Smooth muscle cell of the brain vasculature (primary cell): ENCODE measurements around the gene NCF2.

Experiments used
- DNase-seq: peaks from one replicate; pipeline ENCODE4 v3.0.0-alpha.2; 2012; ENCODE audit warnings: low read depth, low spot score

NCF2 gene

GRCh38 chr1:183611021-183611420, 20.8 kb upstream of the NCF2 start:
- DNase-seq: no peak

GRCh38 chr1:183609759-183610452, 19.6 kb upstream of the NCF2 start:
- DNase-seq: no peak

- DNase-seq: no peak
These were observed 19.1 kb upstream of the NCF2 start for GRCh38 chr1:183609313-183609712.

GRCh38 chr1:183607322-183607980, 17.2 kb upstream of the NCF2 start:
- no peak for DNase-seq

- no peak for DNase-seq
These were observed 15.6 kb upstream of the NCF2 start for GRCh38 chr1:183605904-183606303.

DNA sequence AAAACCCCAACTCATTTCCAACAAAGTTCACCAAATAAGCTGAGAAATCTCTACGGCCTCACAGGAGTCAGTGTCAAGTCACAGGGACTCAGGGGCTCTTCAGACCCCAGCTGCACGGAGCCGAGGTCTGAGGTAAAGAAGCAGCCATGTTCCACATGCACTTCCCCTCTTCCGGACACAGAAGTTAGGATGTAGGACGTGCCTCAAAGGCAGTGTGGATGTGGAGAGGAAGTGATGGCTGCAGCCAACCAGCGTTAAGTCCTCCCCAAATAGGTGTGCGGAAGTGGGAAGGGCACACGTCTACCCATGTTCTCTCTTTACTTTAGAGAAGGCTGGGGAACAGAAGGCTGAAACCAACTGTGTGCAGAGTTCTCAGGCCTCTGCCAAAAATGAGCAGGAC, 14.6 kb upstream of the NCF2 start:
- DNase-seq: no peak

DNA sequence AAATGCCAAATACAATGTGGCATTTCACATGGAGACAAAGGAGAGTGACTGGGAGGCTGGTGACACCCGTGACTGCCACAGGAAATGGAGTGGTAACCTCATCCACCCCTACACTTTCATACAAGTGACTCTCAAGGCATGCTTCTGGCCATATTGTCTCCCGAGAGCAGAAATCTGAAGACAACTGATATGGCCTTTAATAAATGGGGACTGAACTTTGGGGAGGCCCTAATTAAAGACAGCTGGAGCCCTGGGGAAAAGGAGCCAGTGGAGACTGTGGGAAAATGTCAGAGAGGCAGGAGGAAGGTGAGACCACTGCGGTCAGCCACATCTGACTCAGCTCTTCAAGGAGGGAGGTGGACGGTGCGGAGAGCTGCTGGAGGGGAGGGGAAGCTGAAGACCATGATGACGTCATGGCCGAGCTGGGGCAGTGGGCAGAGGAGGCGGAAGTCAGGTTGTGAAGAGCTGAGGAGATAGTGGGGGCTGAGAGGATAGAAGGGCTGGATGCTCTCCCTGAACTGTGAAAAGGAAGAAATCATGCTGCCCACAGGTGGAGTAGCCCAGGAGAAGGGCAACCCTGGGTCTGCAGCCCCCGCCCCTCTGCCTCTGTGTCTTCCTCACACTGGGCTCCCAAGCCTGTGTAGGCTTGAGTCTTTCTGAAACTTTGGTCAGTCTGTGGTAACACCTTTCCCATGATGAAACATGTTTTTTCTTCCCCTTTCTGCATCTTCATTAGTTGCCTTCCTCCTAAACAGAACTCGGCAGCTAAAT, 14.0 kb upstream of the NCF2 start:
- peak; percentile 59 for DNase-seq

DNA sequence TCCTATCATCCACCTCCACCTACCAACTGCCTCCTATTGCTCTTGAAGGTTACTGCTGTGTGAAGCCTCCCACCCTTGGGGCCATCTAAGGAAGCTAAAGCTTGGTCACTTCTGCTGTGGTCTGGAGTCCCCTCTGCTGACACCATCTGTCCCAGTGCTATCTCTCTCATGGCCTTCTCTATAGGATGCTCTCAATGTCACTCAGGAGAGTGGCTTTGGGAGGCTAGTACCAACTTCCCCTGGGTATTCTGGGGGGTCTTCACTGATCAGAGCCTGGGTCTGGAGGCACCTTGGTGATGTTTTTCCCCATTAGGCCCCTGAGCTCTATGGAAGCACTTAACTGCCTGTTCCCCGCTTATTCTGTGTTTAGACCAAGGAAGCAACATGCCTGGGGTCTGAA, 12.3 kb upstream of the NCF2 start:
- DNase-seq: no peak

DNA sequence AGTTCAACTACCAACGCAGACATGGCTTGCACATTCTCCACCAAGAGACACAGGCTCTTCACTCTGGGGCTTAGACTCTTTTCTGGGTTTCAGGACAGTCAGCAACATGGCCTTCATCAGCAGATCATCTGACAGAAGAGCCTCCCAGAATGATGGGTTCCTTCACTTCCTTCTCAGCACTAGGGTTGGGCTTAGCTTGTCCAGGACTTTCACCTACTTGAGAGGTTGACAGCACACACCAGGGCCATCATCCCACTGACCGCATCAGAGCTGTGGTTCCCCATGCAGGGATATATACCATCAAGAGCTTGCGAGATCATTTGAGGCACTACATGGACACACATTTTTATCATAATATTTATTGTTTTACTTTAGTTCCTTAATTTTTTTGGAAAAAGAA, 10.4 kb upstream of the NCF2 start:
- no peak for DNase-seq

DNA sequence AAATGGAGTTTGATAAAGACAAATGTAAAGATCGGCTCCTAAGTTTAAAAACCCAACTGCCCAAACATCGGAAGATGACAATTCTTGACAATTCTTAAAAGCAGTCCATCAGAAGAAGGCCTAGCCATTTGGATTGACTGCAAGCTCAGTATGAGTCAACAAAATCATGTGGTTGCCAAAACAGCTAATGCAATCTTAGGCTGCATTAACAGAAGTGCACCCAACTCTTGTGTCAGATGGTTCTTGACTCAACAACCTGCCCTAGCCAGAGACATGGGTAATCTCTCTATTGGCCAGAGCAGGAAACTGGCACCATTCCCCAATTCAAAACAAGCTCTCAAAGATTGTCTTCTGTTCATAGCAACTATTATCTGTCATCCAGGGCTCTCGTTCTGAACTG, 9.9 kb upstream of the NCF2 start:
- no peak for DNase-seq

- DNase-seq: no peak
These were observed 8.1 kb upstream of the NCF2 start for GRCh38 chr1:183598386-183598785.

- DNase-seq: no peak
These were observed 7.5 kb upstream of the NCF2 start for GRCh38 chr1:183597656-183598347.

- DNase-seq: no peak
These were observed 6.2 kb upstream of the NCF2 start for GRCh38 chr1:183596500-183596899.

DNA sequence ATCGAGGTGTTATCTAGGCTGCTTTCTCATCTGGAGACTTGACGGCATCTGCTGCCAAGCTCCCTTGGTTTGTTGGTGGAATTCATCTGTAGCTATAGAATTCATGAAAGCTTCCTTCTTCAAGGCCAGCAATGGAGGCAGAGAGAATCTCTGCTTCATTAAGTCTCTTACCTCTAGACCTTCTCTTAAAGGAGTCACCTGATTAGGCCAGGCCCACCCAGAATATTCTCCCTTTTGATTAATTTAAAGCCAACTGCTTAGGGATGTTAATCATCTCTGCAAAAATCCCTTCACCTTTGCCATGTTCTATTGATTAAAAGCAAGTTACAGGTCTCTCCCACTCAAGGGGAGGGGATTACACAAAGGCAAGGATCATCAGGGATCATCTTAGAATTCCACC, 5.3 kb upstream of the NCF2 start:
- no peak for DNase-seq

DNA sequence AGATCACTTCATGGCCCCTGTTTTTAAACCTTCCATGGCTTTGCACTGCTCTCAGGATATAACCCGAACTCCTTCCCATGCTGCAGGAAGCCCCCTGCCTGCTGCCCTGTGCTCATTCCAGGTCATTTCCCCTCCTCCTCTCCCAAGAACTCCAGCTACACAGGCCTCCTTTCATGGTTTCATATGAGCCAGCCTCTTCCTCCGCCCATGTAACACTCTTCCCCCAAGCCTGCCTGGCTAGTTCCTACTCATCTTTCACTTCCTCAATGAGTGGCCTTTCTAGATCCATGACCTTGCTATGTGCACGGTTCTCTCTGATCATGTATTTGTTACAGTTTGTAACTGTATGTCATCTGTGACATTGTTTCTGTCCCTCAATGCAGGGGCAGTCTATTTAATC, 3.1 kb upstream of the NCF2 start:
- DNase-seq: no peak

GRCh38 chr1:183592733-183593132, 2.5 kb upstream of the NCF2 start:
- no peak for DNase-seq

GRCh38 chr1:183589874-183590243, 400 bp downstream of the NCF2 start:
- DNase-seq: no peak

DNA sequence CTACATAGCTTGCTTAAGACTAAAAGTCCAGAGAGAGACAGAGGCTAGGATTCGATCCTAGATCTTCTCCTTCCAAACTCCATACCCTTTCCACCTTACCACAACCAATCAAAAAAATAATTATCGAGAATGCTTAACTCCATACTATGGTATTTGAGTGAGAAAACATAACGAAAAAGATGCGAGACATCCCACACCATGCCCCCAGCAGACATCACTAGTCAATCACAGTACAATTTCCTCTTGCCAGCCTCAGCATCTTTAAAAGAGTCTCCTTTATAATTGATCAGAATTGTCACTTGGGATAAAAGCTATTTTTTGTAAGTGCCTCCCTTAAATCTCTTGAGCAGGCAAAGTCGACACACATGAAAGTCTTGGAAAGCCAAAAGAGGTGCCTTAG, 875 bp downstream of the NCF2 start:
- no peak for DNase-seq

GRCh38 chr1:183588827-183589226, 1.4 kb downstream of the NCF2 start:
- no peak for DNase-seq

DNA sequence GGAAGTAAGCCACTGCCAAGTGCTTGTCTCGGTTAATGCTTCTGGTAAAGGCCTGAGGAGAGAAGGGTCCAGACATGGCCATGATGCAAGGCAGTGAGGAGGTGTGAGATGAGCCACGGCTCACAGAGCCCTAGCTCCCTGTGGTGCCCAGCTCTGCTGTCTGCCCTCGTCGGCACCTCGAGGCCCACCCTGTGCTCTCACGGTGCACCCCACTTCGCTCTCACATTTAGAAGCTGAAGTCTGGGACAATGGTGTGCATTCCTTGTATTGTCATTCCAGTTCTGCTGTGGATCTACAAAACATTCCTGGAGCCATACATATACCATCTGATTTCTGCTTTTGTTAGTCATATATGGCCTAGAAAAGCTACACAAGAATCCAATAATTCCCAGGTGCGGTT, 3.3 kb downstream of the NCF2 start:
- DNase-seq: no peak

- DNase-seq: no peak
These were observed 3.8 kb downstream of the NCF2 start for GRCh38 chr1:183586455-183586854.

DNA sequence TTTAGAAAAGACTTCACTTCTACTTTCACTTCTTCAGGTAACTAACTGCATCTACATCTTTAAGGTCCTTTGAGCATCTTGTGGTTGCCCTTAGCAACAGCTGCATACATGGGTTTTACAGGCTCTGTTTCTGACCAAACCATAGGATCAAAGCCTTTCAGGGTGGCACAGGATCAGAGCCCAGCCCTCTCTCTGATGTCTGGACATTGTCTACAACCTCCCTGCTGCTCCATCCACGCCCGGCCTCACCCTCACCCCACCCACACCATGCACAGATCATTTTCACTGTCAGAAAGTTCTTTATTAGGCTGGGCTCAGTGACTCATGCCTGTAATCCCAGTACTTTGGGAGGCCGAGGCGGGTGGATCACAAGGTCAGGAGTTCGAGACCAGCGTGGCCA, 5.2 kb downstream of the NCF2 start:
- no peak for DNase-seq
